AG04449 (cell line): ENCODE data around the gene DNAJC1.
"Not testable (repeated sequence)": the region's sequence is repeated elsewhere in the genome, so short reads cannot be mapped to it uniquely, and the experiment has no call there.

ENCODE experiments used
- CTCF ChIA-PET: fragments of 350-600 bp; formaldehyde crosslinking; extraction: SDS; loops from one replicate; lab custom pipeline; 2021; ENCODE audit warnings: antibody characterized with exemption; lab: Yijun Ruan, JAX
- POLR2A ChIA-PET: fragments of 400-600, 350-600 bp; formaldehyde crosslinking; extraction: SDS; loops from one replicate; lab custom pipeline; 2020; ENCODE audit warnings: antibody characterized with exemption, inconsistent platforms; lab: Yijun Ruan, JAX
- DNase-seq: peaks from one replicate; pipeline ENCODE4 v3.0.0-alpha.2; 2010; ENCODE audit warnings: low read depth, low spot score
- H3K4me3 ChIP-seq: 2 replicates; pipeline ENCODE4 v1.5.1; 2011; ENCODE audit warnings: low read depth, mild to moderate bottlenecking, control low read depth, low read length
- TF ChIP-seq, protein P1 (sequence below): IDR thresholded peaks from one replicate; pipeline ENCODE4 v1.5.1; 2011; ENCODE audit warnings: mild to moderate bottlenecking, moderate library complexity, low read length, control low read depth, inconsistent platforms; ENCODE audit not compliant: insufficient read depth; ENCODE audit errors: missing control alignments

The DNAJC1 gene

DNA sequence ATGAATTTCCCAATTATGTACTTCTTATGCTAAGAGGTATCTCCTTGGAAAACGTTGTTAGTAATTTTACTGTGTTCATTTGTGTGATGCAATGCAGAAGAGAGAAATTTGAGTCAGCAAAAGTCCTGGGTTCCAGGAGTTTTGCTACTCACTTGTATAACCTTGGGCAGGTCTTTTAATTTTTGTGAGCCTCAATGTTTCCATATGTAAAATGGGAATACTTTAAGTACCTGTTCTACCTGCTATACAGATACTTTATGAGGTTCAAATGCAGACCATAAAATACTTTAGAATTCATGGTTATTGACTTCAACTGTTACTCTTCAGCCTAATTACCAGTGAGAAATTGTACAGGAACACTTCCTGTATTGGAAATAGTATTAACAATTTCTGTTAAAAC, 284.0 kb downstream of the DNAJC1 start:
- ChIA-PET POLR2A (no interaction called here), CTCF (interaction anchor here (2.8 kb wide), 1 partner anchor 12 kb away, joined by 17 read pairs; no protein-coding TSS in a partner anchor)
- TF ChIP-seq, protein P1, sequence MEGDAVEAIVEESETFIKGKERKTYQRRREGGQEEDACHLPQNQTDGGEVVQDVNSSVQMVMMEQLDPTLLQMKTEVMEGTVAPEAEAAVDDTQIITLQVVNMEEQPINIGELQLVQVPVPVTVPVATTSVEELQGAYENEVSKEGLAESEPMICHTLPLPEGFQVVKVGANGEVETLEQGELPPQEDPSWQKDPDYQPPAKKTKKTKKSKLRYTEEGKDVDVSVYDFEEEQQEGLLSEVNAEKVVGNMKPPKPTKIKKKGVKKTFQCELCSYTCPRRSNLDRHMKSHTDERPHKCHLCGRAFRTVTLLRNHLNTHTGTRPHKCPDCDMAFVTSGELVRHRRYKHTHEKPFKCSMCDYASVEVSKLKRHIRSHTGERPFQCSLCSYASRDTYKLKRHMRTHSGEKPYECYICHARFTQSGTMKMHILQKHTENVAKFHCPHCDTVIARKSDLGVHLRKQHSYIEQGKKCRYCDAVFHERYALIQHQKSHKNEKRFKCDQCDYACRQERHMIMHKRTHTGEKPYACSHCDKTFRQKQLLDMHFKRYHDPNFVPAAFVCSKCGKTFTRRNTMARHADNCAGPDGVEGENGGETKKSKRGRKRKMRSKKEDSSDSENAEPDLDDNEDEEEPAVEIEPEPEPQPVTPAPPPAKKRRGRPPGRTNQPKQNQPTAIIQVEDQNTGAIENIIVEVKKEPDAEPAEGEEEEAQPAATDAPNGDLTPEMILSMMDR = no peak
- no peak overlapping the region for H3K4me3 ChIP-seq
- DNase-seq = no peak

DNA sequence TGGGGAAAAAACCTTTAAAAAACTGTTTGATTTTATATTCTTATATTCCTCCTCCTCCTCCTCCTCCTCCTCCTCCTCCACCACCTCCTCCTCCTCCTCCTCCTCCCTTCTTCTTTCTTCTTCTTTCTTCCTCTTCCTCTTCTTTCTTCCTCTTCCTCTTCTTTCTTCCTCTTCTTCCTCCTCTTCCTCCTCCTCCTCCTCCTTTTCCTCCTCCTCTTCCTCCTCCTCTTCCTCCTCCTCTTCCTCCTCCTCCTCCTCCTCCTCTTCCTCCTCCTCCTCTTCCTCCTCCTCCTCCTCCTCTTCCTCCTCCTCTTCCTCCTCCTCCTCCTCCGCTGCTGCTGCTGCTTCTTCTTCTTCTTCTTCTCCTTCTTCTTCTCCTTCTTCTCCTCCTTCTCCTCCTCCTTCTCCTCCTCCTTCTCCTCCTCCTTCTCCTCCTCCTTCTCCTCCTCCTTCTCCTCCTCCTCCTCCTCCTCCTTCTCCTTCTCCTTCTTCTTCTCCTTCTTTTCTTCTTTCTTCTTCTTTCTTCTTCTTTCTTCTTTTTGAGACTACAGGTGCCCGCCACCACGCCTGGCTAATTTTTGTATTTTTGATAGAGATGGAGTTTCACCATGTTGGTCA, 286.0 kb downstream of the DNAJC1 start:
- DNase-seq, CTCF ChIA-PET, H3K4me3 ChIP-seq, POLR2A ChIA-PET: not testable (repeated sequence)

DNA sequence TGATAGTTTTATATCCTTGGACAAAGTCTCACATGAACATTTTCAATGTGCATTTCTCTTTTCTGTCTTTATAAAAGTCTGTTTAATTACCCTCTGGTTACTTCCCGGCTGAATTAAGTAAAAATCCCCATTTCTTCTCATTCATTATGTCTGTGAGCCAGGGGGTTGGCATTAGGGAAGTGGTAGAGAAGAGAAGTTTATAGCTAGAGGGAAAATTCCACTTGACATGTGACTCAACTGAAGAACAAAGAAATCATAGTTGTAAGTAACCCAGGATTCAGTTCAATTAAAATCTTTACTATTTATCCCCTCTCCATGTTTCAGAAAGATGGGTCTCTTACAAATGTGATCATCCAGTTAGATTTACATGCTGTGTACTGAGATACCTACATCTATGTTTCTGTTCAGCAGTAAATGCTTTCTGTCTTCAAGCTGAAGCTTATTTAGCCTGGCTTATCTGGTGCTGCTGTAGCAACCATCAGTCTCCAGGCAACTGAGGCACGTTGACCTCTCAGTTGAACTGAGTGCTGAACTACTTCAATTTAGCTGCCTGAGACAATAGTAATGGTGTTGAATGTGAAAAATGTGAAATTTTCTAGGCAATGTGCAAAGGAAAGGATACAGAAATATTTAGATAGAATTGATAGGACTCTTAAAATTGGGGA, 287.9 kb downstream of the DNAJC1 start:
- H3K4me3 ChIP-seq = no peak overlapping the region
- DNase-seq = no peak
- TF ChIP-seq, protein P1 = no peak
- CTCF ChIA-PET = no interaction called here
- POLR2A ChIA-PET = interaction anchor here (0.7 kb wide), 1 partner anchor 166 kb away, joined by 3 read pairs; no protein-coding TSS in a partner anchor

DNA sequence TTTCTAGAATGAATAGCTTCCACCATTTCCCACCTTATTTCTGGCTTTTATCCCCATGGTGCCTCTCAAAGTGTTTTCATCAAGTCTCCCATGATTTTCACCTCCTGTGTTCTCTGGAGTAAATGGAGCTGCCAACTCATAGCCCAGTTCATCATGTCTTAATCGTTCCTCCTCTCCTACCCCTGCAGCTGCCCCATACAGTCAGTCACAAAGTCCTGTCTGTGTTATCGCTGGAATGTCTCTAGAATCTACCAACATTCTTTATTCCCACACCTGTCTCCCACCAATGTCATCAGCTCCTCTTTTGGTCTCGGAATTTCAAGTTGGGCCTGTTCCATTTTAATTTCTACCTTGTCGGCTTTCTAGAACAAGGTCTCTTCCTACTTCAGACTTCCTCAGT, 290.6 kb downstream of the DNAJC1 start:
- TF ChIP-seq, protein P1 = no peak
- no peak for DNase-seq
- no peak overlapping the region for H3K4me3 ChIP-seq
- ChIA-PET POLR2A (no interaction called here), CTCF (interaction anchor here (1.4 kb wide), 2 partner anchors 11 to 39 kb away, joined by 4 read pairs; no protein-coding TSS in a partner anchor)

DNA sequence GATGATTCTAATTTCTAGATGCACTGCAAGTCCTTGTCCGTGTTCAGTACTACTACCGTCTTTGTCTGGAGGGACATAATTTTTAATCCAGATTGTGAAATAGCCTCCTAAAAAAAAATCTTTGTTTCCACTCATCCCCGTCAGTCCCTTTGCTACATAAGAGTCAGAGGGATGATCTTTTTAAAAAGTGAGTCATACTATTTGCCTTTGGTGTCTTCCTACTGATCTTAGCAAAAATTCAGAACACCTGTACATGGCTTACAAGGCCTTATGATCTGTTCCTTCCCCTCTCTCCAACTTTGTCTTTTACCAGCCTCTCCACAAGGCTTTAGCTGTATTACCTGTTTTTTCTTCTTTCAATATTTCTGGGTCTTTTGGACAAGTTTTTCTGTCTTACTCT, 296.0 kb downstream of the DNAJC1 start:
- POLR2A ChIA-PET = interaction anchor here (0.8 kb wide), 1 partner anchor 22 kb away, joined by 3 read pairs; no protein-coding TSS in a partner anchor
- TF ChIP-seq, protein P1 = no peak
- no peak for DNase-seq
- H3K4me3 ChIP-seq = no peak overlapping the region
- CTCF ChIA-PET = no interaction called here
